Stimulated activated CD8-positive, alpha-beta memory T cell treated with anti-CD3 and anti-CD28 coated beads, Interleukin-7, amount 100 ng/mL, for 48 hours (primary cell): ENCODE measurements around the gene SPAG9.

ENCODE experiments used
- DNase-seq, 2 donors: peaks; one replicate each; pipeline ENCODE4 v3.0.0-alpha.2; 2020; ENCODE audit warnings: low read depth in 1 of 2; ENCODE audit errors: extremely low read depth in 1 of 2

SPAG9 gene, protein sequence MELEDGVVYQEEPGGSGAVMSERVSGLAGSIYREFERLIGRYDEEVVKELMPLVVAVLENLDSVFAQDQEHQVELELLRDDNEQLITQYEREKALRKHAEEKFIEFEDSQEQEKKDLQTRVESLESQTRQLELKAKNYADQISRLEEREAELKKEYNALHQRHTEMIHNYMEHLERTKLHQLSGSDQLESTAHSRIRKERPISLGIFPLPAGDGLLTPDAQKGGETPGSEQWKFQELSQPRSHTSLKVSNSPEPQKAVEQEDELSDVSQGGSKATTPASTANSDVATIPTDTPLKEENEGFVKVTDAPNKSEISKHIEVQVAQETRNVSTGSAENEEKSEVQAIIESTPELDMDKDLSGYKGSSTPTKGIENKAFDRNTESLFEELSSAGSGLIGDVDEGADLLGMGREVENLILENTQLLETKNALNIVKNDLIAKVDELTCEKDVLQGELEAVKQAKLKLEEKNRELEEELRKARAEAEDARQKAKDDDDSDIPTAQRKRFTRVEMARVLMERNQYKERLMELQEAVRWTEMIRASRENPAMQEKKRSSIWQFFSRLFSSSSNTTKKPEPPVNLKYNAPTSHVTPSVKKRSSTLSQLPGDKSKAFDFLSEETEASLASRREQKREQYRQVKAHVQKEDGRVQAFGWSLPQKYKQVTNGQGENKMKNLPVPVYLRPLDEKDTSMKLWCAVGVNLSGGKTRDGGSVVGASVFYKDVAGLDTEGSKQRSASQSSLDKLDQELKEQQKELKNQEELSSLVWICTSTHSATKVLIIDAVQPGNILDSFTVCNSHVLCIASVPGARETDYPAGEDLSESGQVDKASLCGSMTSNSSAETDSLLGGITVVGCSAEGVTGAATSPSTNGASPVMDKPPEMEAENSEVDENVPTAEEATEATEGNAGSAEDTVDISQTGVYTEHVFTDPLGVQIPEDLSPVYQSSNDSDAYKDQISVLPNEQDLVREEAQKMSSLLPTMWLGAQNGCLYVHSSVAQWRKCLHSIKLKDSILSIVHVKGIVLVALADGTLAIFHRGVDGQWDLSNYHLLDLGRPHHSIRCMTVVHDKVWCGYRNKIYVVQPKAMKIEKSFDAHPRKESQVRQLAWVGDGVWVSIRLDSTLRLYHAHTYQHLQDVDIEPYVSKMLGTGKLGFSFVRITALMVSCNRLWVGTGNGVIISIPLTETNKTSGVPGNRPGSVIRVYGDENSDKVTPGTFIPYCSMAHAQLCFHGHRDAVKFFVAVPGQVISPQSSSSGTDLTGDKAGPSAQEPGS (N-terminal part only)

GRCh38 chr17:51120739-51121619 lies at the start of gene SPAG9:
Gene SPAG9 (minus strand): TSS chr17:51120868. CDS start chr17:51120656, 212 bp downstream.
- peak; percentile 83 to 88 for DNase-seq

- DNase-seq = no peak
Measured at GRCh38 chr17:51169340-51169739, 48.7 kb upstream of the SPAG9 start.

- peak; percentile 45 to 46 for DNase-seq
Measured at GRCh38 chr17:51166987-51167931, 46.6 kb upstream of the SPAG9 start.

- DNase-seq = peak; percentile 65 to 76
Measured at GRCh38 chr17:51166198-51166986, 45.7 kb upstream of the SPAG9 start, which contains the start of gene NME2. Gene NME2 (plus strand): TSS chr17:51166411. CDS start chr17:51166831, 420 bp downstream.

DNA sequence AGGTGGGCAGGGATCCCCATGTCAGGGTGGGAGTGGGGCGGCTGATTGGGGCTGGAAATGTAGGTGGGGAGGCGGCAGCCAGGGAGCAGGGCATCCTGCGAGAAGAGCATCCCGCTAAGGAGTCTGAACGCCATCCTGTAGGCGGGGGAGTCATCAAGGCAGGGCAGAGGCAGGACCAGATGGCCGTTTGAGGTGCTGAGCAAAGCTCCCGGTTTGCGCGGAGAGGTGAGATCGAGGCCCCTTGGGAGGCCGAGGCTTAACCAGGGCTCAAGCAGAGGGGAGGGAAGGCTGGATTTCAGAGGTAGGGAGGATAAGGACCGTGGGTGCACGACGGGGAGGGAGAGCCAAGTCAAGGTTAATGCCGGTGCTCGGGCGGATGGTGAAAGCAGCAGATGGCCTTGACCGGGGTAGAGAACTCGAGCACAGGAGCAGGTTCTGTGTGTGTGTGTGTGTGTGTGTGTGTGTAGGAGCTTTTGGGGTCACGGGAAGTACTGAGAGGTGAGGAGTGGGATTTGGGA lies 45.1 kb upstream of the SPAG9 start:
- DNase-seq = no peak

GRCh38 chr17:51164911-51165679 lies 44.4 kb upstream of the SPAG9 start:
- no peak for DNase-seq

GRCh38 chr17:51161541-51161940 lies 40.9 kb upstream of the SPAG9 start:
- DNase-seq = no peak

GRCh38 chr17:51159604-51160003 lies 38.9 kb upstream of the SPAG9 start:
- DNase-seq = no peak

DNA sequence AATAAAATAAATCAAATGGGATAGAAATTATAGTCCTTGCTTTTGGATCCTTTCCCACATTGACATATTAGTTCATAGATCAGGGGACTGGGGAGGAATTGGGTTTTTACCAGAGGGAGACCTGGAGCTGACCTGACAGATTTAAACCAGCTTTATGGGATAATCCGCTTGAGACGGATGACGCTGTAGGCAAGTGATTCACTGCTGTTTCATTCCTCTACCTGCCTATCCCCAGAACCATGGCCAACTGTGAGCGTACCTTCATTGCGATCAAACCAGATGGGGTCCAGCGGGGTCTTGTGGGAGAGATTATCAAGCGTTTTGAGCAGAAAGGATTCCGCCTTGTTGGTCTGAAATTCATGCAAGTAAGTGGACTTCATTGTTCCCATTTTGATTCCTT lies 34.7 kb upstream of the SPAG9 start:
- DNase-seq = no peak

DNA sequence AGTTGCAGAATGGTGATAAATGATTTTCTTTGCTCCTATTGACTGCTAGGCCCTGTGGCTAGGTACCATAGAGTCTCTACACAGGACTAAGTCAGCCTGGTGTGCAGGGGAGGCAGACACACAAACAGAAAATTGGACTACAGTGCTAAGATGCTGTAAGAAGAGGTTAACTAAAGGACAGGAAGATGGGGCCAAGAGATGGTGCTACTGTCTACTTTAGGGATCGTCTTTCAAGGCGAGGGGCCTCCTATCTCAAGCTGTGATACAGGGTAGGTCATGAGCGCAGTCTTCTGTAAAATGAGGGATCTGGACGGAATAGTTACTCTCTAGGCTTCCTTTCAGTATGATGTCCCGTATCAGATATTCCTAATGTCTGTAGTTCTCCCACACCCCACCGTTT lies 33.5 kb upstream of the SPAG9 start:
- no peak for DNase-seq

DNA sequence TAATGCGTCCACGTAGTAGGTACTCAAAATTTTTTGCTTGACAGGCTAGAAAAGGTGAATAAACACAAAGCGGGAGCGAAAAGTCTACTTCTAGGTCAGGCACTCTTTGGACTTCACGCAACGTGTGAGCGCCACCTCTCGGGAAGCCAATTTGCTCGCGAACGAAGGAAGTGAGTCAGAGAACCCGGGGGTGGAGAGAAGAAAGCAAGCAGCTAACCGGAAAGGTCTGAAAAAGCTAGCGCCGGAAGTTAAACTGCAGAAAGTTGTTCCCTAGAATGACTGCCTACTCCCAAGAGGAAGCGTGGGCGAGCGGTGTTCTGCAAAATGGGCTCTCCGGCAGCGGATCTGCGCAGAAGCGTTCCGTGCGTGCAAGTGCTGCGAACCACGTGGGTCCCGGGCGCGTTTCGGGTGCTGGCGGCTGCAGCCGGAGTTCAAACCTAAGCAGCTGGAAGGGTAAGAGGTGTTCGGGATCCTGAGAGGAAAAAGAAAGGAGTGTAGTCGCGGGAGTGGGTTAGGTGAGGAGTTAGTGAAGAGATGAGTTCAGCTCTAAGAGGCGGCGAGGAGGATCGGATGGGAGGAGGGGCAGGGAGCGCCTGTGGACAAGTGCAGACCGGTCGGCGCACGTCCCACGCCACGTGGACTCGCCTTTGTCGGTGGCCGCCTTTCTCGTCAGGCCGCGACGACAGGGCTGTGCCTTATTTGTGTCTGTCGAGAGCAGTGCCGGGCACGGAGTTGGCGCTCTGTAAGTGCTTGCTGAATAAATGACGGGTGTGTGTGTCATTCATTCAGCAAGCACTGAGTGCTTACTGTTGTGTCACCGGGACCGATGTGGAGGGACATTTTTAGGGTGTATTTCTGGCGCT lies 32.8 kb upstream of the SPAG9 start, which contains the start of gene NME1:
NME1 (plus strand) TSS at position 350 of the 863 bp plus-strand sequence. CDS start 2,096 bp downstream, outside the sequence.
- peak; percentile 95 for DNase-seq

- no peak for DNase-seq
Measured at GRCh38 chr17:51152766-51153209, 32.1 kb upstream of the SPAG9 start.

GRCh38 chr17:51150932-51151331 lies 30.3 kb upstream of the SPAG9 start:
- DNase-seq = no peak

- no peak for DNase-seq
Measured at GRCh38 chr17:51149163-51149562, 28.5 kb upstream of the SPAG9 start.

DNA sequence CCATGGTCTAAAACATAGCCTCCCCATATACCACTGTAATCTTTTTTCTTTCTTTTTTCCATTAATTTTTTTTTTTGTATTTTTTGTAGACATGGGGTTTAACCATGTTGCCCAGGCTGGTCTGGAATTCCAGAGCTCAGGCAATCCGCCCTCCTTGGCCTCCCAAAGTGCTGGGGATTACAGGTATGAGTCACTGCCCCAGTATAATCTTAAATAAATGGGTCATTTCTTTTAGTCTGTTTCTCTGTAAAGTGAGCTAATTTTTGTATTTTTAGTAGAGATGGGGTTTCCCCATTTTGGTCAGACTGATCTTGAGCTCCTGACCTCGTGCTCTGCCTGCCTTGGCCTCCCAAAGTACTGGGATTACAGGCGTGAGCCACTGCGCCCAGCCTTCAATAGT lies 27.0 kb upstream of the SPAG9 start:
- no peak for DNase-seq
